H9 (cell line): ENCODE measurements around the gene DCST2. TPM values are rescaled to one million over a fixed set of nuclear protein-coding genes. Genes with fewer than 3 reads are reported as not detected.
A peak's percentile ranks its signal among the peaks of the same experiment; 100 is the strongest.

Source experiments
- DNase-seq: peaks from one replicate; pipeline ENCODE4 v3.0.0-alpha.2; 2017
- H2AFZ ChIP-seq: one replicate; pipeline ENCODE4 v1.6.1; 2013; ENCODE audit warnings: mild to moderate bottlenecking, low read length, control low read depth, moderate library complexity
- H2AK5ac ChIP-seq: 2 replicates; pipeline ENCODE4 v1.6.1; 2013; ENCODE audit warnings: low read length, control low read depth, mixed read lengths; ENCODE audit not compliant: insufficient read length
- H2BK120ac ChIP-seq: one replicate; pipeline ENCODE4 v1.6.1; 2013; ENCODE audit warnings: low read depth, mild to moderate bottlenecking, low read length, control low read depth, inconsistent platforms; ENCODE audit not compliant: poor library complexity, severe bottlenecking
- H2BK12ac ChIP-seq: 2 replicates; pipeline ENCODE4 v1.6.1; 2013; ENCODE audit warnings: low read length, control low read depth, mixed read lengths, low read depth; ENCODE audit not compliant: insufficient read length
- H2BK15ac ChIP-seq: 2 replicates; pipeline ENCODE4 v1.6.1; 2013; ENCODE audit warnings: low read depth, low read length, control low read depth
- H2BK20ac ChIP-seq: one replicate; pipeline ENCODE4 v1.6.1; 2013; ENCODE audit warnings: low read depth, mild to moderate bottlenecking, low read length, control low read depth, inconsistent platforms; ENCODE audit not compliant: poor library complexity, severe bottlenecking
- H2BK5ac ChIP-seq: 2 replicates; pipeline ENCODE4 v1.6.1; 2013; ENCODE audit warnings: low read length, control low read depth, mixed read lengths; ENCODE audit not compliant: insufficient read length
- H3K14ac ChIP-seq: 2 replicates; pipeline ENCODE4 v1.6.1; 2013; ENCODE audit warnings: low read length, control low read depth; ENCODE audit not compliant: insufficient read depth
- H3K18ac ChIP-seq: 2 replicates; pipeline ENCODE4 v1.6.1; 2013; ENCODE audit warnings: low read depth, mild to moderate bottlenecking, mixed read lengths, low read length, control low read depth; ENCODE audit not compliant: insufficient read length
- H3K23ac ChIP-seq: 2 replicates; pipeline ENCODE4 v1.6.1; 2013; ENCODE audit warnings: low read length, control low read depth, mixed read lengths, low read depth; ENCODE audit not compliant: insufficient read length
- H3K23me2 ChIP-seq: 2 replicates; pipeline ENCODE4 v1.6.1; 2013; ENCODE audit warnings: low read depth, mild to moderate bottlenecking, mixed read lengths, low read length, control low read depth; ENCODE audit not compliant: insufficient read length, poor library complexity, severe bottlenecking
- H3K27ac ChIP-seq: 2 replicates; pipeline ENCODE4 v1.5.1; 2013; ENCODE audit warnings: low read length, control low read depth, mixed read lengths, low read depth; ENCODE audit not compliant: insufficient read length
- H3K27me3 ChIP-seq: 2 replicates; pipeline ENCODE4 v1.6.1; 2013; ENCODE audit warnings: low read length, control low read depth, inconsistent platforms; ENCODE audit not compliant: insufficient read depth
- H3K4ac ChIP-seq: 2 replicates; pipeline ENCODE4 v1.6.1; 2013; ENCODE audit warnings: low read depth, mild to moderate bottlenecking, control low read depth, inconsistent platforms, low read length, moderate library complexity
- H3K4me1 ChIP-seq: 2 replicates; pipeline ENCODE4 v1.6.1; 2013; ENCODE audit warnings: low read length, control low read depth, inconsistent platforms; ENCODE audit not compliant: insufficient read depth
- H3K4me2 ChIP-seq: 2 replicates; pipeline ENCODE4 v1.6.1; 2013; ENCODE audit warnings: low read length, control low read depth, mixed read lengths; ENCODE audit not compliant: insufficient read length, insufficient read depth
- H3K56ac ChIP-seq: 2 replicates; pipeline ENCODE4 v1.6.1; 2013; ENCODE audit warnings: low read depth, mild to moderate bottlenecking, mixed read lengths, low read length, control low read depth; ENCODE audit not compliant: insufficient read length
- H3K79me1 ChIP-seq: 2 replicates; pipeline ENCODE4 v1.6.1; 2013; ENCODE audit warnings: low read depth, mild to moderate bottlenecking, moderate library complexity, low read length, control low read depth, inconsistent platforms; ENCODE audit not compliant: insufficient read depth, poor library complexity, severe bottlenecking
- H3K79me2 ChIP-seq: 2 replicates; pipeline ENCODE4 v1.6.1; 2013; ENCODE audit warnings: low read length, control low read depth, inconsistent platforms; ENCODE audit not compliant: insufficient read depth
- H3K9ac ChIP-seq: 2 replicates; pipeline ENCODE4 v1.6.1; 2013; ENCODE audit warnings: low read length, control low read depth, mixed read lengths; ENCODE audit not compliant: insufficient read length; ENCODE audit errors: extremely low read depth
- H3K9me3 ChIP-seq: one replicate; pipeline ENCODE4 v1.6.1; 2013; ENCODE audit warnings: low read depth, low read length, inconsistent platforms; ENCODE audit not compliant: control insufficient read depth
- H3T11ph ChIP-seq: one replicate; pipeline ENCODE4 v1.6.1; 2013; ENCODE audit warnings: mild to moderate bottlenecking, low read length, control low read depth, inconsistent platforms
- H4K20me1 ChIP-seq: one replicate; pipeline ENCODE4 v1.6.1; 2013; ENCODE audit not compliant: control insufficient read depth, insufficient read length, insufficient read depth
- H4K5ac ChIP-seq: 2 replicates; pipeline ENCODE4 v1.6.1; 2013; ENCODE audit warnings: low read depth, mild to moderate bottlenecking, mixed read lengths, low read length, control low read depth; ENCODE audit not compliant: insufficient read length
- H4K8ac ChIP-seq: replicated peaks from 2 replicates; pipeline ENCODE4 v1.6.1; 2013; ENCODE audit warnings: low read length, control low read depth, mixed read lengths, low read depth; ENCODE audit not compliant: insufficient read length
- H4K91ac ChIP-seq: 2 replicates; pipeline ENCODE4 v1.6.1; 2013; ENCODE audit warnings: low read depth, mild to moderate bottlenecking, moderate library complexity, mixed read lengths, low read length, control low read depth; ENCODE audit not compliant: insufficient read length
- H3K27ac Mint-ChIP-seq, 3 experiments: 2 replicates in 2 of 3; 3 replicates in 1 of 3; pipeline ENCODE4 v1.8.0; 2020 to 2021; ENCODE audit warnings: mixed read lengths in 3 of 3, mild to moderate bottlenecking in 1 of 3, moderate library complexity in 1 of 3
- H3K27me3 Mint-ChIP-seq: 2 replicates; pipeline ENCODE4 v1.8.0; 2021; ENCODE audit warnings: low read depth, mild to moderate bottlenecking, moderate library complexity, mixed read lengths
- H3K36me3 Mint-ChIP-seq, 3 experiments: 2 replicates in 2 of 3; 3 replicates in 1 of 3; pipeline ENCODE4 v1.8.0; 2020 to 2021; ENCODE audit warnings: low read depth in 3 of 3, mixed read lengths in 3 of 3; ENCODE audit not compliant: insufficient read depth in 1 of 3
- H3K4me1 Mint-ChIP-seq, 2 experiments: 2 replicates each; pipeline ENCODE4 v1.8.0; 2020; ENCODE audit warnings: mixed read lengths in 2 of 2
- H3K4me3 Mint-ChIP-seq, 2 experiments: 2 replicates in 1 of 2; 3 replicates in 1 of 2; pipeline ENCODE4 v1.8.0; 2020 to 2021; ENCODE audit warnings: mild to moderate bottlenecking in 2 of 2, mixed read lengths in 2 of 2, moderate library complexity in 1 of 2
- H3K9me3 Mint-ChIP-seq, 2 experiments: 2 replicates in 1 of 2; 3 replicates in 1 of 2; pipeline ENCODE4 v1.8.0; 2020; ENCODE audit warnings: mild to moderate bottlenecking in 2 of 2, mixed read lengths in 2 of 2, moderate library complexity in 1 of 2
- WGBS: extraction: QIAGEN DNeasy Blood & Tissue Kit; methylation state at CpG from one replicate; pipeline ENCODE4 v1.1.7; 2013; ENCODE audit warnings: missing lambda C conversion rate, low lambda C conversion rate, mixed read lengths; ENCODE audit not compliant: insufficient read length; ENCODE audit errors: extremely low coverage; 5-methylcytosine and 5-hydroxymethylcytosine counted together
- total RNA-seq: library from RNA; stranded (reverse); gene quantifications from 2 replicates; pipeline ENCODE4 v1.2.1, GENCODE V29; 2021
- TF ChIP-seq, protein P1 (sequence below): fragments of 200-600 bp; sonication (generic); conservative IDR thresholded peaks from 3 replicates; pipeline ENCODE4 v1.8.0; 2021; ENCODE audit warnings: antibody characterized with exemption, mild to moderate bottlenecking

Gene DCST2
- total RNA-seq, 1 experiment from 2014 or later = 0.35 TPM

DNA sequence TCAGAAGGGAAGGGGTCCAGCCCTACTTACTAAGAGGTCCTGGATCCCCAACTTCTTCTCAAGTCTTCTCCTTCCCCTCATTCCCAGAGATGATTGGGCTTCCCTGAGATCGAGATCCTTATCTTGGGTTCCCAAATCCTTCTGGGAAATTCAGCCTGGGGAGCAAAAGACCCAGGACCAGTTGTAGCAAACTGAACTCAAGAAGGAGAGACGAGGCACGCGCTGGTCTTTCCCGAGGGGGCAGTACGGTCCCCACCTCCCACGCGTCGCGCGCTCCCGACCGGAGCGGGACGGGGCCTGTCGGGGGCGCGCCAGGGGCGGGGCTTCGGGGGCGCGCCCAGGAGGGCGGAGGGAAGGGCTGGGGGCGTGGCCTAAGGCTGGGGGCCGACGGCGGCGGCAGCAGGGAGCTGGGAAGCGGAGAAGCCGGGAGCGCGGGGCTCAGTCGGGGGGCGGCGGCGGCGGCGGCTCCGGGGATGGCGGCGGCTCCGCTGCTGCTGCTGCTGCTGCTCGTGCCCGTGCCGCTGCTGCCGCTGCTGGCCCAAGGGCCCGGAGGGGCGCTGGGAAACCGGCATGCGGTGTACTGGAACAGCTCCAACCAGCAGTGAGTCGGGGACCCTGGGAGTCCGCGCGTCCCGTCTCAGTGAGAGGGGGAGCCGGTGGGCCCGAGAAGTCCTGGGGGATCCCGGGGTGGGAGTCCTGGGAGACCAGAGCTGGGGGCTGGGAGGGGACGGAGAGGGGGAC is 45.1 kb upstream of the DCST2 start, which contains the start of gene EFNA3:
Gene EFNA3, plus strand, starts transcription at position 369 of the 741 bp plus-strand sequence. Its CDS starts 105 bp downstream, at position 474.
- no peak within 1 kb of the TSS for H2AFZ ChIP-seq
- WGBS = no CpG with 5 or more reads among the region's 59 CpGs
- H3K4me2 ChIP-seq = peak within 1 kb of the TSS; percentile 79
- H2BK20ac ChIP-seq = no peak within 1 kb of the TSS
- Mint-ChIP-seq H3K4me3 (peak within 1 kb of the TSS; percentile 60 to 81), H3K36me3 (no peaks in the 10 kb centered on the region), H3K9me3 (peaks cover 0 to 6% of the 10 kb centered on the region in 2 experiments; a peak in 2 of 5 replicates), H3K27ac (no peak within 1 kb of the TSS), H3K4me1 (peaks cover 24 to 46% of the 10 kb centered on the region in 2 experiments), H3K27me3 (peaks cover 90% of the 10 kb centered on the region)
- no peak within 1 kb of the TSS for H3K23ac ChIP-seq
- TF ChIP-seq, protein P1, sequence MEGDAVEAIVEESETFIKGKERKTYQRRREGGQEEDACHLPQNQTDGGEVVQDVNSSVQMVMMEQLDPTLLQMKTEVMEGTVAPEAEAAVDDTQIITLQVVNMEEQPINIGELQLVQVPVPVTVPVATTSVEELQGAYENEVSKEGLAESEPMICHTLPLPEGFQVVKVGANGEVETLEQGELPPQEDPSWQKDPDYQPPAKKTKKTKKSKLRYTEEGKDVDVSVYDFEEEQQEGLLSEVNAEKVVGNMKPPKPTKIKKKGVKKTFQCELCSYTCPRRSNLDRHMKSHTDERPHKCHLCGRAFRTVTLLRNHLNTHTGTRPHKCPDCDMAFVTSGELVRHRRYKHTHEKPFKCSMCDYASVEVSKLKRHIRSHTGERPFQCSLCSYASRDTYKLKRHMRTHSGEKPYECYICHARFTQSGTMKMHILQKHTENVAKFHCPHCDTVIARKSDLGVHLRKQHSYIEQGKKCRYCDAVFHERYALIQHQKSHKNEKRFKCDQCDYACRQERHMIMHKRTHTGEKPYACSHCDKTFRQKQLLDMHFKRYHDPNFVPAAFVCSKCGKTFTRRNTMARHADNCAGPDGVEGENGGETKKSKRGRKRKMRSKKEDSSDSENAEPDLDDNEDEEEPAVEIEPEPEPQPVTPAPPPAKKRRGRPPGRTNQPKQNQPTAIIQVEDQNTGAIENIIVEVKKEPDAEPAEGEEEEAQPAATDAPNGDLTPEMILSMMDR = no peak
- no peak within 1 kb of the TSS for H2BK12ac ChIP-seq
- no peaks in the 10 kb centered on the region for H3K79me2 ChIP-seq
- H3K18ac ChIP-seq = no peak within 1 kb of the TSS
- H3K79me1 ChIP-seq = no peaks in the 10 kb centered on the region
- no peak within 1 kb of the TSS for H4K8ac ChIP-seq
- H3K27me3 ChIP-seq = peaks cover 45% of the 10 kb centered on the region
- peak; percentile 74 for DNase-seq
- no peak within 1 kb of the TSS for H2BK15ac ChIP-seq
- no peak within 1 kb of the TSS for H4K5ac ChIP-seq
- H3K4ac ChIP-seq = no peak within 1 kb of the TSS
- no peak within 1 kb of the TSS for H3T11ph ChIP-seq
- H2BK5ac ChIP-seq = no peak within 1 kb of the TSS
- no peak within 1 kb of the TSS for H2AK5ac ChIP-seq
- H3K9me3 ChIP-seq = no peaks in the 10 kb centered on the region
- no peak within 1 kb of the TSS for H3K56ac ChIP-seq
- H3K9ac ChIP-seq = no peak within 1 kb of the TSS
- H3K27ac ChIP-seq = no peak within 1 kb of the TSS
- H3K23me2 ChIP-seq = peaks cover 21% of the 10 kb centered on the region
- no peaks in the 10 kb centered on the region for H3K4me1 ChIP-seq
- no peak within 1 kb of the TSS for H2BK120ac ChIP-seq
- H3K14ac ChIP-seq = no peak within 1 kb of the TSS
- no peak within 1 kb of the TSS for H4K91ac ChIP-seq
- no peaks in the 10 kb centered on the region for H4K20me1 ChIP-seq
